Non-pigmented ciliary epithelial cell (primary cell): ENCODE results near the gene MND1.

Experiments used
- DNase-seq: peaks from one replicate; pipeline ENCODE4 v3.0.0-alpha.2; 2010; ENCODE audit warnings: low read depth

MND1 gene, protein sequence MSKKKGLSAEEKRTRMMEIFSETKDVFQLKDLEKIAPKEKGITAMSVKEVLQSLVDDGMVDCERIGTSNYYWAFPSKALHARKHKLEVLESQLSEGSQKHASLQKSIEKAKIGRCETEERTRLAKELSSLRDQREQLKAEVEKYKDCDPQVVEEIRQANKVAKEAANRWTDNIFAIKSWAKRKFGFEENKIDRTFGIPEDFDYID

DNA sequence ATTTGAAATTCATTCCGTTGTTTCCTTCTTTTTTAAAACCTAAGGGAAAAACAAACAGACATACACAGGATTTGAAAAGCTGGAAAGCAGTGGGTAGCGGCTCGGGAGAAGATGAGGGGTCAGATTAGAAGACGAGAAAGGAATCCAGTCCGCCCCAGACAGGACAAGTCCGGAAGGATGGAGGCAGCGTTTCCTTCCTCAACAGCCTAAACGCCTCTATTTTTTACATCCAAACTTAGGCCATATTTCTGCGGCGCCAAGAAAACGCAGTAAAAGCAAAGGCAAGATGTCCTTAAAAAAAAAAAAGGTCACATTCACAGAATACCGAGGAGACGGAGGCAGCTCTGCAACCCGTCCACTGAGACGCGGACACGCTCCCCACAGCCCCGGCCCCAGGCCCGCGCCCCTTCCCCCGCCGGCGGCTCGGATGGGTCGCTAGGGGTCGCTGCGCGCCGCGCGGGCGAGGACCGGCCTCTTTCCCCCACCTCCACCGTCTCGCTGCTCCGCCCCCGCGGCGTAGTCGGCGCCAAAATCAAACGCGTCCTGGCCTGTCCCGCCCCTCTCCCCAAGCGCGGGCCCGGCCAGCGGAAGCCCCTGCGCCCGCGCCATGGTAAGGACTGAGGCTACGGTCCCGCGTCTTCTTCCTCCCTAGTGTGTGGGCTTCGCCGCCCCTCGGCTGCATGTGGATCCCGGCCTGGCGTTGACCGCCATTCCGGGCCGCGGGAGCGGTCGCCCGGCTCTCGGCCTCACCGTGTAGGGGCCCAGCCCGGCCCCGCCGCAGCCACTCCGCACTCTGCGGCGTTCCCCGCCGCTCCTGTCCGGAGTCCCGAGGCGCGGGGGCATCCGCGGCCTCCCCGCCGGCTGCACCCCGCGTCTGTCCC lies at the start of gene MND1:
Gene MND1 (plus strand): TSS at position 558 of the 881 bp plus-strand sequence. CDS start 50 bp downstream, at position 608.
- DNase-seq, result no peak

DNA sequence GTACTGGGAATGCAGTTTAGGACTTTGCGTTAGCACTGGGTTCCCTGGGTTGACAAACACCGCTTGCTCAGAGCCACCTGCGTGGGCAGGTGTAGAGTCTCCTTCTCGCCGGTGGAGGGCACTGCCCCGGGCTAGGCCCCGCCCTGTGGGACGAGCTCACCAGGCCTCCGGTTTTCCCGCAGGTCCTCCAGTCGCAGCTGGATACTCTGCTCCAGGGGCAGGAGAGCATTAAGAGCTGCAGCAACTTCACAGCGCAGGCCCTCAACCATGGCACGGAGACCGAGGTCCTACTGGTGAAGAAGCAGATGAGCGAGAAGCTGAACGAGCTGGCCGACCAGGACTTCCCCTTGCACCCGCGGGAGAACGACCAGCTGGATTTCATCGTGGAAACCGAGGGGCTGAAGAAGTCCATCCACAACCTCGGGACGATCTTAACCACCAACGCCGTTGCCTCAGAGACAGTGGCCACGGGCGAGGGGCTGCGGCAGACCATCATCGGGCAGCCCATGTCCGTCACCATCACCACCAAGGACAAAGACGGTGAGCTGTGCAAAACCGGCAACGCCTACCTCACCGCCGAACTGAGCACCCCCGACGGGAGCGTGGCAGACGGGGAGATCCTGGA lies 49.2 kb upstream of the MND1 start:
- no peak for DNase-seq

DNA sequence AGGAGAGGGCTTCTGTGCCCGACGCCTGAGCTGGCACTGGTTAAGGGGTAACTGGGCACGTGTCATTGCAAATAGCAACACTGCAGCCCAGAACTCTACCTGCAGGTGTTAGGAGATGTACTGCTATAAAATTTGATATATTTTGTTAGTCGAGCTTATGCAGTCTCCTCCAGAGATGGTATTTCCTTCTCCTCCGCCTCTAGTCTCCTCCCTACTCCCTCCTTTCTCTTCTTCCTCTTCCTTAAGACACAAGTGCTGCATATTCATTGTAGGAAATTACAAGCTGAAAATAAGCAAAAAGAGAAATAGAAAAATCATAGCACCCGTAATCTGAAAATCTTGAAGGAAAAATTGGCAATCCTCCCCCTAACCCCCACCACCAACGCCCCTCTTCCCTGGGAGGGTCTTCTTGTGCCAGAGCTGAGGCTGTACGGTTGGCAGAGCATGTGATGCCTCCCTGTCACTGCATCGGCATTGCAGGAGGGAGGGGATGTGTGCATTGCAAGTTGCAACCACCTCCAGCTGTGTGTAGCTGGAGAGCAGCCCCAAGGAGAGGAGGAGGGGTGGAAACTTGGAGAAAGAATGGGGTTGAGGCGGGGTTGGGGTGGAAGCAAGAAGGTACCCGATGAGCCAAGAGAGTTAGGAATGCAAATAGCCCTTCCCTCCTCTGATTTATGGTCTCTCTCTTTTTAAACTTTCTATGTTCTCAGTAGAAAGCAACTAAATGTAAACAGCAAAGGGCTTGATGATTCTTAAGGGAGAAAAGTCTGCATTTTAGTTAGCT lies 48.3 kb upstream of the MND1 start:
- peak; percentile 6 for DNase-seq

DNA sequence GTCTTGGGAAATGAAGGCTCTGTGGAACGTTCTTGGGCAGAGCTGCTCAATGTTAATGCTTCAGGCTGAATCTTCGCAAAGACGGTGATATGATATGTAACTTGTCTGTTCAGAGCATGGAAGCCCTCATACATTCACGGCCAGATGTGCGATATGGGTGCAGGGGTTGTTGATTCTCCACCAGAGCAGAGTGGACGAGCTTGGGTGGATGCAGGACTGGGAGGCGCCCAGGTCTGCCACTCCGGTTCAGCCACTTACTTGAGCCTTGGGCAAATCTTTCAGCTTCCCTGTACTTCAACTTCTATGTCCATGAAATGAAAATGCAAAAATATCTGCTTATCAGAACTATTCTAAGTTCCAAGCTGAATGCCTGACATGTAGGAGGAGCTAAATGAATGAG lies 47.4 kb upstream of the MND1 start:
- no peak for DNase-seq

DNA sequence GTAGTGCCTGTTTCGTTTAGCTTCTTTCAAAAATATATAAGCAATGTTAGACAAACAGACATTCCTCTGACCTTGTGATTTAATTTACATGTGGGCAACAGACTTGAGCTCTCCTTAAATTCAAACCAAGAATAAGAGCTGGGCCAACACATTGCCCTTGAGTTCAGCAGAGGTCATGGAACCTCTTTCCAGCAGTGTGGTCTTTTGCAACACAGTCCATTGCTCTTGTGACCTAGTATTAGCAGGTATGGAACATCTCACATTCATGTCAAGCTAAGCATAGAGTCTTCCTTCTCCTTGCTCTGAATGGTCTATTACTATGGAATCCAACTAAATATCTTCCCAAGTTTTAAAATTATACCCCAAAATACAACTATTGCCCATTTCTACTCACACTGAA lies 33.7 kb upstream of the MND1 start:
- DNase-seq, result no peak

DNA sequence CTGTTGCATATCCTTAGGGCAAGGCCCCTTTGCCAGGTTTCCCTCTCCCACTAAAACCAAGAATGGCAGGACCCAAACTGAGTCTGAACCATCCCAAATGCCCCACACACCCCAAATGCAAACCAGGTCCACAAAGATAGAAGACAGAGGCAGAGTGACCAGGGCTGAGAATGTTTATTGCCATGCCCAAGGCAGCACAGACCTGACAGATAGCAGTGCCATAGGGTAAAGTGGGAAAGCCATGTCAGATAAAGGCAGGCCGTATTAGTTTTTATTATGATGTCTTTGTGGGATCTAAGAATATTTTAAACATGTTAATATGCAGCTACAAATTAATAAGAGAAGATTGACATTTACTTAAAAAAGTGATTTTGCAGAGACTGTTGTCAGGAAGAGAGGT lies 29.6 kb upstream of the MND1 start:
- DNase-seq, result no peak

DNA sequence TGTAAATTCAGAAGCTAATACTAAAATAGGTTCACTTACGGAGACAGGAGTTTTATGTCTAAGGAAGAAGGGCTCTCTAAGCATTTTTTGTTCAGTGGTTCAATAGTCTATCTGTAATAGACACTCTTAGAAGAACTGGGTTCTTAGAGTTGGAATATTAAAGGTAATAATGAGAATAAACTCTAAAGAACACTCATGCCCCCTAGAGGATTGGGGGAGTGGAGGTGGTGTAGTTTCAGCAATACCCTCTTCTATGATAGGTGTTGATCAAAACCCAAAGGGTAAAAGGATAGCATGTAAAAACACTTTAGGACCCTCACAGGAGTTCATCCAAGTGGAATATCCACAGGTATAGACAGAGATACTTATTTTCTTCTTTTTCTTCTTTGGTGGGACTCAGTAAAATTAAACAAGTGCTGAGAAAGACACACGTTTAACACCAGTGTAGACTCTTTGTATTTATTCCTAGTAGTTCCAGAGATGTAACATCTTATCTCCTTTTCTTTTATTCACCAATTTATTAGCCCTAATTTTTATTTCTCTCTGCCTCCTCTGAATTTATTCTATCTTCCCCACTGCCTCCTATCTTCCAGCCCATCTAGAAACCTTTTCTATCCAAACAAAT lies 25.7 kb upstream of the MND1 start:
- no peak for DNase-seq

DNA sequence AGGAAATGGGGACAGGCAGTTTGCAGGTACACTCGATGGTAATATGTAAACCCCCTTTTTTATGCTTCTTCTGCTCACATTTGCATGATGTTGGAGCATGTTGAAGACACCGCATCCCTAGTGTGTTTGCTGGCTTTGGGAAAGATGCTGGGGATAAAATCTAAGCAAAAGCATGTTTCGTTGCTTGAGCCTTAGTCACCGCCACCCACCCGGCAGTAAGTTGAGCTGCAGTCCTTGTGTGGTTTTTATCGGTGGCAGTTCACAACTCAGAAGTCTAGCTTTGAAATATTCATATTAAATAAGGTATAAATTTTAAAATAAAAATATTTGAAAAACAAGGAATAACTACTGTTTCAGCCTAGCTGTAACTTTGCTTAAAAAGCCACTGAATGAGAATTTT lies 21.7 kb upstream of the MND1 start:
- no peak for DNase-seq

DNA sequence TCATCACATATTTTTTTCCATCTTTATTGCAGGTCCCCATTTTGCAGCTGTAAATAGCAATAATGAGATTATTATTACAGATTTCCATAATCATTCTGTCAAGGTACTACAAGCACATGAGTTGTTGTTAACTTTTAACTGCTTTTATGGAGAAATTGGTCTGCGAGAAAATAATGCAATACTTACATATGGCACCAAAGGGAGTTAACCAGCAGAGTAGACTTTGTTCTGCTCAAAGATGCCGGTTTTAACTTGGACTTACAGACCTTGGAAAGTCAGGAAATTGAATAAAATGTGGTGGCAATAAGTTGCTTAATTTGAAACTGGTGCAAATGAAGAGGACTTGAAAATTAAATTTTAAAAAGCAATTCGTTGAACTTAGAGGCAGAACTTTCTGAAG lies 20.4 kb upstream of the MND1 start:
- DNase-seq, result no peak

DNA sequence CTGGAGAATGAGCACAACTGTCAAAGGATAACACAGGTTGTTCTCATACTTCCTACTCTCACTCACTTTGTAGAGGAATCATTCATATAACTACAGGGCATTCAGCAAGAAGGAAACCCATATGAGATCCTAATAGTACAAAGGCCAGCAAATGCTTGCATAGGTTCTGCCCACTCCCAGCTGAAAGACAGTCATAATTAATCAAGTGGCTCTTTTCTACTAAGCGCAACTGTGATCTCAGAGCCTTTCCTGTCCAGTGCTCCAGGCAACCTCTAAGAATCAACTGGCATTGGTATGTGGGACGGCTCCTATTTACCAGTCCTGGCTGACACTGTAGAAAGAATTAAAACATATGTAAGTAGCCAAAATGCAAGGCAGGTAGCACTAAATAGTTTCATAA lies 18.9 kb upstream of the MND1 start:
- no peak for DNase-seq

DNA sequence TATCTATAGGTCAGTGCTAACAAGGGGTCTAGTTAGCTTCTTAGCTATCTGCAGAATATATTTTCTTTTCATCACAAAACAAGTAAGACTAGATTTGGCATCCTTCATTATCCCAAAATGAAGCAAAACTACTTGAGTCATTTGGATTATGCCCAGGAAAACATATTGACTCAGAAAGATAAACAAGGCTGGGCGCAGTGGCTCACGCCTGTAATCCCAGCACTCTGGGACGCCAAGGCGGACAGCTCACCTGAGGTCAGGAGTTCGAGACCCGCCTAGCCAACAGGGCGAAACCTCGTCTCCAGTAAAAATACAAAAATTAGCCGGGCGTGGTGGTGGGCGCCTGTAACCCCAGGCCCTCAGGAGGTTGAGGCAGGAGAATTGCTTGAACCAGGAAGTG lies 18.0 kb upstream of the MND1 start:
- no peak for DNase-seq

DNA sequence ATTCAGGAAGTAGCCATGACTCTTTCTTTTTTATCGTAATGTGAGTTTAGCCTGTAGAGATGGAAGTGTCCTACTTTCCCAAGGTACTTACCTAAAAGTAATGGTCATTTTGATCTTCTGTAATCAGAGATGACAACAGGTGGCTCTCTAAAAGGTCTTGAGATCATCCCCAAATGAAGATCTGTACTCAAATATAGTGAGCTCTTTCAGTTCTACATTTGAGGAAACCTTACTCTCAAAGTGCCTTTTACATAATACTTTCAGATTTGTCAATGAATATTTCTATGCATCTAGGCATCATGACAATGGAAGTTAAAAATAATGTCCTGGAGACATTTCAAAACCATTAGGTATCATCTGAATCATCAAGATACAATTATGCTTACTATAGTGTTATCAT lies 17.2 kb upstream of the MND1 start:
- no peak for DNase-seq

DNA sequence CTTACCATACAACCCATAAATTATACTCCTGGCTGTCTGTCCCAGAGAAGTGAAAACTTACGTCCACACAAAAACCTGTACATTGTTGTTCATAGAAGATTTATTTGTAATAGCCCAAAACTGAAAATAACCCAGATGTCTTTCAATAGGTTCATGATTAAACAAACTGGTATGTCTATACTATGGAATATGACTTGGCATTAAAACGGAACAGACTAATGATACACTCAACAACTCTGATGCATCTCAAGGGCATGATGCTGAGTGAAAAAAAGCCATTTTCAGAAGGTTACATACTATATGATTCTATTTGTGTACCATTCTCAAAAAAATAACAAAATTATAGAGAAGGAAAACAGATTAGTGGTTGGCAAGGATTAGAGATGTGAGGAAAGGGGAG lies 11.6 kb upstream of the MND1 start:
- no peak for DNase-seq

DNA sequence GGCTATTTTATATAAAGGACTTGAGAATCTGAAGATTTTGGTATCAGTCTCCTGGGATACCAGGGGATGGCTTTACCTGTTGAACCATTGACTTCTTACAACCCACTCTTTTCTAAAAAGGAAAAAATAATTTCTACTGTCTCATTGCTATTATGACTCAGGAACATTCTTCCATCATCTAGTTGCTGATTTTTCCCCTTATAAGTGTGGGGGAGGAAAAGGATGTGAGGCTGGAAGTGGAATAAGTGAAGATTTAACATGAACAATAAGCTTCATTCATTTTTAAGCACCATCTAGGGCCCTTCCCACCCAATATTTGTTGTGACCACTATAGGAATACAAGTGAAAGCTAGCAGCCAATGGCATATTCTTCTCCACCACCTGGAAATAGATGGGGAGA lies 10.6 kb upstream of the MND1 start:
- no peak for DNase-seq

DNA sequence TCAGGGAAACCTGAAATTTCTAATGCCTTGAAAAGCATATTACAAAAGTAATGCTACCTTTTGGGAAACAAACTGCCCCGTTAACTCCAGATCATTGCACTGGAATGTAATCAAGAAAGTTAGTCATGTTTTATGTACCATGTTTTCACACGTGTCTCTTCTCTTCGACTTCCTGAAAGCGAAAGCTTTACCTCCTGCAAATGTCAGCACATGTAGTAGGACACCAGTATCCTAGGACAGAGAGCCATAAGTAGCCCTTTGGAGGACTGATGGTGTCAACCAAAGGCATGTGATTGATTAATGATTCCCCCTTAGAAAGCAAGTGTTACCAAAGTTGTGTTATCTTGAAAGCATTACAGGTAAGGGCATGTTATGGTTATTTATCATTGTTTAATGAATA lies 8.8 kb upstream of the MND1 start:
- DNase-seq, result no peak

DNA sequence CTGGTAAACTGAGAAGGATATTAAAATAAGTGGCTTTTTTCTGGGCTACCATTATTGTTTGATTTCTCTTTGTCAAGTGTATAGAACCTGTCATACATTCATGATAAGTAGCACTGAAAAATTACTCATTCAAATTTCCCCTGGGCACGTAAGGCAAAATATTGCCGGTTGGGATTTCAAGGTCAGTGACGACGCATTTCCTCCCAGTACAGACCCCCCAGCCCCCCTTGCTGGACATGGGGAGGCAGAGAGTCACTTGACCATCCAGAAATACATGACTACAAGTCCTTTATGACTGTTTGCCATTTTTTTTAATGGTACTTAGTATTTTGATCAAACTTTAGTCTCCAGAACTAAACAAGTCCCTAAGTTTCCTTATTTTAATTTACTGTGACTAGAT lies 6.8 kb upstream of the MND1 start:
- DNase-seq, result no peak

DNA sequence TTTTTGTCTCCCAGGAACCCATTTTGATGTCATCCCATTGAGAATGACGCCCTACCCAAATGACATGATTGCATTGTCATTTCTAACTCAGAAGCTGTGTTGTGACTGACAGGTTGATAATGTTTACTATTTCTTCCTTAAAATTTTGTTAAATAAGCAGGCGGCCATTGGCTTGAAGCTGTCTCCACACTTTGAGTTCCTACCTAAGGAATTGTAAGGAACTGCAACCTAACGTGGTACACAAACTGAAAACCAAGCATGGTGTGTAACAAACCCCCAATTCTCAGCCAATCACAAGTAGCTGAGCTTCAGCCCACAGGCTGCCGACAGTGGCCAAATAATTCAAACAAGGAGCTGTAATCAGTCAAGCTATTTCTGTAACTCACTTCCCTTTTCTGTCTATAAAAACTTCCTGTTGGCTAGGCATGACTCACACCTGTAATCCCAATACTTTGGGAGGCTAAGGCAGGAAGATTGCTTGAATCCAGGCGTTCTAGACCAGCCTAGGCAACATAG lies 2.9 kb upstream of the MND1 start:
- no peak for DNase-seq

DNA sequence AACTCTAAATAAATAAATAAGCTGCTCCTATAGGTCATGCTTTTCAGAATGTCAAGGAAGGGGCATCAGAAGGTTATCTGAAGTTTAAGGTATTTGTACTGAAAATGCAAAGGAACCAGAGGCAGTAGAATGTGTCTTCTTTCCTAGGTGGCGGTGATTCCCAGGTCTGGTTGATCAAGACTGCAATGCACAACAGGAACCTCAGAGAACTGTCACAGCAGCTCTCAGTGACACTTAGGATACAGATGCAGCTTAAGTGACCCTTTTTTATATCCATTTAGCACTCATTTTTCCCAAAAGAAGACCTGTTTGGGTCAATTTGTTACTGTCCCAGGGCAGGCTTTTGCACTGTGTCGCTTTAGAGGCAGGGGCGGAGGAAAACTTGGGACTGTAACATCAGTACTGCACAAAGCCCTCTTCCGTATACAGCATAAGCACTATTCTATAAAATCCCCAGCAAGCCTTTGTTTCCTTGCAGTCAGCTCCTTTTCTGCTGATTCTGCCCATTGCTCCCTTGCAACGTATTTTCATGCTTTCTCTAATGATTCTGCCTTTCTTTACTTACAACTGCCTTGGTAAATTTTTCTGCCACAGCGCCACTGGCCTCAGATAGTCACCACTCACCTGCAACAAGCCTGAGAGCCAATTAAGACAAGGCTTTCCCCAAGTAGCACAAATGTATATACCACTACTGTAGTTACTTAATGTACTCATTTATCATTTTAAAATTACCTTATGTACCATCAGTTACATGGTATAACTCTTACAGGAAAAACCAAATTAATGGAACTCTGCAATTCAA lies 1.5 kb upstream of the MND1 start:
- no peak for DNase-seq

DNA sequence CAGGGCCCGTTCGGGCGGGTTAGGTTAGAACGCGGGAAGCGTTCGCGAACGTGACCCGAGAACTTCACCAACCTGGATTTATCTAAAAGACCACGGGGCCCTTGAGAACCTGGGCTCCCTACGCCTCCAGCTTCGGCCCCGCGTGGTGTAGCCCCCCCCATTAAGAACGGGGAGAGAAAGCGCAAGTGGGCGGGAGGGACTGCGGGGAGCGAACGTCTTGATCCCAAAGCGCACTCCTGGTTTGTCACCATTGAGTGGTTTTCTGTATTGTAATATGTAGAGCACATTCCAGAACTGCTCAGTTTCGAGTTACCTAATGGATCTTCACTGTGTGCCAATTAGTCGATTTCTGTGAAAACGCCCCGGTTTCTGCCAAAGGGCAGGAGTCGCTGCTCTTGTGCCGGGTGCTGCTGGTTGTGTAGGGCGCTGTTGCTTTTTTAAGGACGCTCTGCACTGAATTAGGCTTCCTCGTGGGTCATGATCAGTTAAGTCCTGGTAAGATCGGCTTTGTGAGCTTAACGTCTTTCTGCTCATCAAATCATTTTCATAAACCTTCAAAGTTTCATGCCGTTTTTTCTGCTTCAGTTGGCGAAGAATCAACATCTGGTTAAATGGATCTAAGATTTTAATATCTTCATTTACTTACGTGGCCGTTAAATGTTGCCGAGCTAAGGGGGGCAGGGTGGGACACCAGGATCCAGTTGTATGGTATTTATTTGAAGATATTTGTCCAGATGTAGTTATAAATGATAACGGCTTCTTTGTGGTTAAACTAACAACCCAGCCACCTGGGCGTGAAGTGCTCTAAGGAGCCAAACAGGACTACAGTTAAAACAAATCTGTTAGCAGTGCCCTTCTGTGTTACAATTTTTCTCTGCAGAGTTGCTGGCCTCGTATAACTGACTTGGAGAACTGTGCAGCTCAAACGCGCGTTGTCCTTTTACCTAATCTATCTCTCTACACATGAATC lies 809 bp downstream of the MND1 start:
- DNase-seq, result no peak

DNA sequence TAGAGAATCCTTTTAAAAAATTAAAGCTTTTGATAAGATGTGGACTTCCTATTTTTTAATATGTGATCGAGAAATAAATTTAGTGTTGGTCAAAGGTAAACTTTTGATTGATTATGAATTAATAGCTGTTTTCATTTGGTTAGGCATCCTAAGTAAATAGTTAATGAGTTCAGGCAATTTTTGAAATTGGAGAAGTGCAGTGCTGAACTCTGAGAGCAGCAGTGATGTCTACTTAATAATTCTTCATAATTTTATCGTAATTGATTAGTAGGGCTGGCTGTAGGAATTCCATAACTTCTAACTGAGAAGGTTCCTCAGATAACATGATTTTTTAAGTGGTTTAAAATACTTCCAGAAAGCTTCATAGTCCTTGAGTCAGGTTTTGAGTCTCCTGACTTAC lies 1.5 kb downstream of the MND1 start:
- DNase-seq, result no peak
